ENCODE data around the gene IFNGR1. TPM values are rescaled to one million over a fixed set of nuclear protein-coding genes. Genes with fewer than 3 reads are reported as not detected.
"Not testable (repeated sequence)": the region's sequence is repeated elsewhere in the genome, so short reads cannot be mapped to it uniquely, and the experiment has no call there.

The IFNGR1 gene
- total and polyA plus RNA-seq, 8 donors, result 70.9 to 171 (median 76.7) TPM

- Histone ChIP-seq H3K36me3 (peaks cover 7 to 64% of the 10 kb centered on the region in 2 donors), H3K4me3 (no peak overlapping the region), H3K4me1 (peaks cover 34 to 90% of the 10 kb centered on the region in 2 donors), H3K27ac (peak overlapping the region in 1 of 2 donors; percentile 60), H3K27me3 (no peaks in the 10 kb centered on the region), H3K9me3 (no peaks in the 10 kb centered on the region)
- no peak for DNase-seq
- TF ChIP-seq CTCF (IDR thresholded peaks at IDR 0.05), result no peak
- intact Hi-C loops (cut with DNase I), result no loop called here
- ATAC-seq, result no peak
Observed at GRCh38 chr6:137208279-137208678, 10.9 kb downstream of the IFNGR1 start.

GRCh38 chr6:137207457-137207856, 11.7 kb downstream of the IFNGR1 start:
- intact Hi-C loops (cut with DNase I); ATAC-seq; DNase-seq; H3K4me3 ChIP-seq; H3K27ac ChIP-seq; H3K9me3 ChIP-seq; H3K27me3 ChIP-seq: not testable (repeated sequence)
- Histone ChIP-seq H3K36me3 (peaks cover 7 to 72% of the 10 kb centered on the region in 2 donors), H3K4me1 (peaks cover 28 to 89% of the 10 kb centered on the region in 2 donors)

GRCh38 chr6:137206577-137206976, 12.6 kb downstream of the IFNGR1 start:
- ATAC-seq (no peak), DNase-seq (no peak)
- Histone ChIP-seq H3K4me1 (peaks cover 24 to 84% of the 10 kb centered on the region in 2 donors), H3K36me3 (peaks cover 7 to 74% of the 10 kb centered on the region in 2 donors), H3K27me3 (no peaks in the 10 kb centered on the region), H3K9me3 (no peaks in the 10 kb centered on the region), H3K27ac (peak overlapping the region in 1 of 2 donors; percentile 39), H3K4me3 (no peak overlapping the region)
- no peak for TF ChIP-seq CTCF (IDR thresholded peaks at IDR 0.05)
- intact Hi-C loops (cut with DNase I), result no loop called here

- intact Hi-C loops (cut with DNase I), result no loop called here
- ATAC-seq (no peak), DNase-seq (no peak)
- H3K9me3 ChIP-seq, result no peaks in the 10 kb centered on the region
- no peak overlapping the region for H3K4me3 ChIP-seq
- TF ChIP-seq CTCF (IDR thresholded peaks at IDR 0.05), result no peak
- peaks cover 13 to 71% of the 10 kb centered on the region in 2 donors for H3K4me1 ChIP-seq
- no peaks in the 10 kb centered on the region for H3K27me3 ChIP-seq
- no peak overlapping the region for H3K27ac ChIP-seq
- peaks cover 7 to 88% of the 10 kb centered on the region in 2 donors for H3K36me3 ChIP-seq
Observed at GRCh38 chr6:137203256-137203655, 15.9 kb downstream of the IFNGR1 start.

GRCh38 chr6:137202078-137202477, 17.1 kb downstream of the IFNGR1 start:
- Histone ChIP-seq H3K4me3 (no peak overlapping the region), H3K27me3 (no peaks in the 10 kb centered on the region), H3K4me1 (peaks cover 13 to 60% of the 10 kb centered on the region in 2 donors), H3K27ac (no peak overlapping the region), H3K36me3 (peaks cover 7 to 93% of the 10 kb centered on the region in 2 donors), H3K9me3 (no peaks in the 10 kb centered on the region)
- intact Hi-C loops (cut with DNase I), result no loop called here
- ATAC-seq (peak; percentile 45), DNase-seq (no peak)
- peak in 1 of 2 donors; percentile 30 for TF ChIP-seq CTCF (IDR thresholded peaks at IDR 0.05)

GRCh38 chr6:137201006-137201405, 18.2 kb downstream of the IFNGR1 start:
- TF ChIP-seq CTCF (IDR thresholded peaks at IDR 0.05), result no peak
- Histone ChIP-seq H3K36me3 (peaks cover 4 to 90% of the 10 kb centered on the region in 2 donors), H3K4me3 (no peak overlapping the region), H3K9me3 (no peaks in the 10 kb centered on the region), H3K4me1 (peaks cover 3 to 51% of the 10 kb centered on the region in 2 donors), H3K27me3 (no peaks in the 10 kb centered on the region), H3K27ac (no peak overlapping the region)
- no peak for ATAC-seq
- no peak for DNase-seq
- intact Hi-C loops (cut with DNase I), result no loop called here

All from left lung (tissue), 10 donors.